Tibial nerve (tissue), 3 donors: ENCODE data around the gene SNAI3.

ENCODE experiments used
- CTCF ChIP-seq, 5 experiments: fragments of 200-600 bp in 3 of 5; fragments of 450-650 bp in 2 of 5; sonication (generic) in 3 of 5; IDR thresholded peaks; one replicate each; pipeline ENCODE4 v1.5.1; 2016 to 2019; ENCODE audit warnings: antibody characterized with exemption in 5 of 5, mild to moderate bottlenecking in 3 of 5, moderate library complexity in 2 of 5
- POLR2A ChIP-seq, 2 donors: fragments of 450-650 bp; IDR thresholded peaks; one replicate each; pipeline ENCODE4 v1.6.1; 2017; ENCODE audit warnings: antibody characterized with exemption in 2 of 2, mild to moderate bottlenecking in 2 of 2, moderate library complexity in 2 of 2

GRCh38 chr16:88643644-88643932 is 42.7 kb downstream of the SNAI3 start:
- TF ChIP-seq CTCF (IDR thresholded peaks at IDR 0.05) = no peak
- TF ChIP-seq POLR2A (IDR thresholded peaks at IDR 0.05) = no peak
